GM21619 (cell line): ENCODE results near the gene STAP1.
"Not testable (repeated sequence)": the region's sequence is repeated elsewhere in the genome, so short reads cannot be mapped to it uniquely, and the experiment has no call there.

Experiments used
- ATAC-seq: cut with Tn5 transposase; IDR thresholded peaks from one replicate; pipeline ENCODE4 v1.9.1; 2021; ENCODE audit not compliant: unreplicated experiment

STAP1 gene

DNA sequence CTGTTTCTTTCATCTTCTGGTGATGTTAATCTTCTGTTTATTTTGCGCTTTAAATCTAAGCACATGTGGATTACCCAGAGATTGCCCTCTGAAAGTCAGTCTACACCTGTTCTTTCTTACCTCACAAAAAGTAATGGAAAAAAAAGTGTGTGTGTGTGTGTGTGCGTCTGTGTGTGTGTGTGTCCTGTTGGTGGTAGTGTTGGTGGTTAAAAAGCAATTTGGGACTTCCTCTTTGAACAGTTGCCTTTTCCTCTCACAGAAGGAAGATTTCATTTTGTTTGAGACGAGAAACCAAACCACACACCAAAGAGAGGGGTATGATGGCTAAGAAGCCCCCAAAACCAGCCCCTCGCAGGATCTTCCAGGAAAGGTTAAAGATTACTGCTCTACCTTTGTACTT, at the start of gene STAP1:
STAP1 (plus strand) TSS at position 235 of the 400 bp plus-strand sequence; CDS start at position 318, 83 bp downstream.
- peak; percentile 64 for ATAC-seq

DNA sequence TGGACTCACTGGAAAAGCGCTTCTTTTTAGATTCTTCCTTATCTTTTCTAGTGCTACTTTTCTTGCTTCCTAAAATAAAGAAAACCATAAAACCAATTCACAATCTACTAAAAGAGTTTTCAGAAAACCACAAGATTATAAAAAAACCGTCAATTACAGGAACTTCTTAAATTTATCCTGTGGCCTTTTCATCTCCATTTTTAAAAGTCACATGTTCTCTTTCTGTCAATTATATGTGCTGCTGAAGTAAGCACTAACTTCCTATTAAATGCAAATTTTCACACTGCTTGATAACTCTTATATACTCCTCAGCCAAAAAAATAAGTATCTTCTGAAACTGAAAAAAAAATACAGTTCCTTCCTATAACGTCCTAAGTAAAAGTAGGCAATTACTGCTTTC, 46.0 kb upstream of the STAP1 start:
- ATAC-seq, result no peak

- no peak for ATAC-seq
Observed at GRCh38 chr4:67520141-67520540, 38.4 kb upstream of the STAP1 start.

DNA sequence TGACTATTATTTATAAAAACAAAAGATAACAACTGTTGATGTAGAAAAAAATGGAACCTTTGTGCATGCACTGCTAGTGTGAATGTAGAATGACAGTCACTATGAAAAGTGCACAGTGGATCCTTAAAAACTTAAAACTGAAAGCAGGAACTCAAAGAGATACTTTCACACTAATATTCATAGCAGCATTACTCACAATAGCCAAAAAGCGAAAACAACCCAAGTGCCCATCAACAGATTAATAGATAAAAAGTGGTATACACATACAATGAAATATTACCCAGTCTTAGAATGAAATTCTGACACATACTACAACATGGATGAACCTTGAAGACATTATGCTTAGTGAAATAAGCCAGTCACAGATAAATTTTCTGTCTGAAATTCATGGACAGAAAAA, 37.0 kb upstream of the STAP1 start:
- ATAC-seq, result no peak

DNA sequence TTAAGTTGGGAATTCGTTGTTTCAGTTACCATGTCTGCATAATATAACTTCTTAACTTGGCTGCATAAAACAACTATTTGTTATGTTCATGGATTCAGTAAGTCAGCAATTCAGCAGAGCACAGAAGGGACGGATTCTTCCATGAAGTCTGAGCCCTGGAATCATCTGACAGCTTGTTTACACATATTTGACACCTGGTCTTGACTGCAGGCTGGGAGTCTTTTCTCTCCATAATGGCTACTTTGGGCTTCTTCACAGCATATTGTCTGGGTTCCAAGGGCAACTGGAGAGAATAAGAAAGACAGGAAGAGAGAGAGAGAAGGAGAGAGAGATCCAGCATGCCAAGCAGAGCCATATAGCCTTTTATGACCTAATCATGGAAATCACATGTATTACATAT, 36.3 kb upstream of the STAP1 start:
- ATAC-seq, result no peak

DNA sequence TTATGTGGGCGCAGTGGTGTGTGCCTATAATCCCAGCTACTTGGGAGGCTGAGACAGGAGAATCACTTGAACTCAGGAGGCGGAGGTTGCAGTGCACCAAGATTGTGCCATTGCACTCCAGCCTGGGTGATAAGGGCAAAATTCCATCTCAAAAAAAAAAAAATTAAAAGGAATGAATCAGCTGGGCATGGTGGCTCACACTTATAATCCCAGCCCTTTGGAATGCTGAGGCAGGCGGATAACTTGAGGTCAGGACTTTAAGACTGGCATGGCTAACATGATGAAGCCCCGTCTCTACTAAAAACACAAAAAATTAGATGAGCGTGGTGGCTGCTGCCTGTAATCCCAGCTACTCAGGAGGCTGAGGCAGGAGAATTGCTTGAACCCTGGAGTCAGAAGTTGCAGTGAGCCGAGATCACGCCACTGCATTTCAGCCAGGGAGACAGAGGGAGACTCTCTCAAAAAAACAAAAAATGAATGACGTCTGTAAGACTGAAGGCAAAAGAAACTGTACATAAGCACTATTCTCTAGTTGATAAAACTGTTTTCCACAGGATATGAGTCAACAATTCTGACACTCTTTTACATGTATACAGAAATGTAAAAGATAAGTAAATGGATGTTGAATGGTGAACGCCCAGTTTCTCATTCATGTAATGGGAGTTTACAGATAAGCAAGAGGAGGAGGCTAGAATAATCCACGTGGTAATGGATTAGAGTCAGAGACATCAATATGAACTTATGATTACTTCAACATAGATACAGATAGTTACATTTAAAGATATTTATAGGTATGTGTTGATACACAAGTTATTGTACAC, 35.5 kb upstream of the STAP1 start:
- ATAC-seq, result no peak

DNA sequence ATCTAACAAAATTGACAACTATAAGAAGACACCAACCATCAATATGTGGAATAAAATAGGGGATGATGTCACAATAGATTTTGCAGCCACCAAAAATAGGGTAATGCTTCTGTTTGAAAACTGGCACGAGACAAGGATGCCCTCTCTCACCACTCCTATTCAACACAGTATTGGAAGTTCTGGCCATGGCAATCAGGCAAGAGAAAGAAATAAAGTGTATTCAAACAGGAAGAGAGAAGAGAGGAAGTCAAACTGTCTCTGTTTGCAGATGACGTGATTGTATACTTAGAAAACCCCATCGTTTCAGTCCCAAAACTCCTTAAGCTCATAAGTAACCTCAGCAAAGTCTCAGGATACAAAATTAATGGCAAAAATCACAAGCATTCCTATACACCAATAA, 34.4 kb upstream of the STAP1 start:
- not testable (repeated sequence) for ATAC-seq

DNA sequence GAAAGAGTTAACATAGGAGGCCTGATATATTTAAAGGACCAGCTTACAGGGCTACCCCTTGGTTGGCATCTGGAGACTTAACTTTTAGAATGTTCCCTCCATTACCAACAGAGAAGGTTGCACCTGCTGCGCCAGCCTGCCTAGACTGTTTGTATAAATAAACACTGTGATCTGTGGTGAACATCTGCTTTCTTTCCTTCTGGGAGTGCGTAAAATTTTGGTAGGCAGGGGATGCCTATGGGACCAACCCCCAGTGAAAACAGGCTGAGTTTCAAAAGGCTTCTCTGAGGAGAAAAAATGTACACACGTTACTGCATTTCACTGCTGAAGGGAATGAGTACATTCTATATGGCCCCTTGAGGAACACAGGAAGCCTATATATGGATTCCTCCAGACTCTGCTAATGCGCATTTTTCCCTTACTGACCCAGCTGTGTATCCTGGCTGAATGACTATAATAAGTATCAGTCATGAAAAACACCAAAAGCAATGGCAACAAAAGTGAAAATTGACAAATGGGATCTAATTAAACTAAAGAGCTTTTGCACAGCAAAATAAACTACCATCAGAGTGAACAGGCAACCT, 27.1 kb upstream of the STAP1 start:
- ATAC-seq, result no peak

DNA sequence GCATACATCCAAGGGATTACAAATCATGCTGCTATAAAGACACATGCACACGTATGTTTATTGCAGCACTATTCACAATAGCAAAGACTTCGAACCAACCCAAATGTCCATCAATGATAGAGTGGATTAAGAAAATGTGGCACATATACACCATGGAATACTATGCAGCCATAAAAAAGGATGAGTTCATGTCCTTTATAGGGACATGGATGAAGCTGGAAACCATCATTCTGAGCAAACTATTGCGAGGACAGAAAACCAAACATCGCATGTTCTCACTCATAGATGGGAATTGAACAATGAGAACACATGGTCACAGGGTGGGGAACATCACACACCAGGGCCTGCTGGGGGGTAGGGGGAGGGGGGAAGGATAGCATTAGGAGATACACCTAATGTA, 26.1 kb upstream of the STAP1 start:
- not testable (repeated sequence) for ATAC-seq

DNA sequence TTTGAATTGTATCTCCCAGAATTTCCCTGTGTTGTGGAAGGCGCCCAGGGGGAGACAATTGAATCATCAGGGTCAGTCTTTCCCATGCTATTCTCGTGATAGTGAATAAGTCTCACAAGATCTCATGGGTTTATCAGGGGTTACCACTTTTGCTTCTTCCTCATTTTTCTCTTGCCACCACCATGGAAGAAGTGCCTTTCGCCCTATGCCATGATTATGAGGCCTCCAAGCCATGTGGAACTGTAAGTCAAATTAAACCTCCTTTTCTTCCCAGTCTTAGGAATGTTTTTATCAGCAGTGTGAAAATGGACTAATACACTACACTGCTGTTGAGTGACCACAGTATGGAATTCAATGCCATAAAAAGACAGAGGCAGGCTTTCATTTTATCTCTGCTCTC, 25.4 kb upstream of the STAP1 start:
- no peak for ATAC-seq

GRCh38 chr4:67535280-67535840, 23.2 kb upstream of the STAP1 start:
- no peak for ATAC-seq

- ATAC-seq, result no peak
Observed at GRCh38 chr4:67539830-67540229, 18.7 kb upstream of the STAP1 start.

DNA sequence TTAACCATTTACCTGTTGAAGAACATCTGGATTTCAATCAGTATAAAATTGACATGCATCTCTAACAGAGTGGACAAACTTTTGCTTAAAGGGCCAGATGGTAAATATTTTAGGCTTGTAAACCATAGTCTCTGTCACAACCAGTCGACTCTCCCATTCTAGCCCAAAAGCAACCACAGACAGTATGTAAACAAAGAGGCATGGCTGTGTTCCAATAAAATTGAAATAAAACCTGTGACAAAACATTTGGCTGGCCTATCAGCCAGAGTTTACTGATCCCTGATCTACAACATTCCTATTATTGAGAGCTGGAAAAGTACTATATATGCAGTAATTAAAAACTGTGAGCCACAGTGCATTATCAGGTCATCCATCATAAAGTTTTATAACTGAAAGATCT, 16.5 kb upstream of the STAP1 start:
- no peak for ATAC-seq

DNA sequence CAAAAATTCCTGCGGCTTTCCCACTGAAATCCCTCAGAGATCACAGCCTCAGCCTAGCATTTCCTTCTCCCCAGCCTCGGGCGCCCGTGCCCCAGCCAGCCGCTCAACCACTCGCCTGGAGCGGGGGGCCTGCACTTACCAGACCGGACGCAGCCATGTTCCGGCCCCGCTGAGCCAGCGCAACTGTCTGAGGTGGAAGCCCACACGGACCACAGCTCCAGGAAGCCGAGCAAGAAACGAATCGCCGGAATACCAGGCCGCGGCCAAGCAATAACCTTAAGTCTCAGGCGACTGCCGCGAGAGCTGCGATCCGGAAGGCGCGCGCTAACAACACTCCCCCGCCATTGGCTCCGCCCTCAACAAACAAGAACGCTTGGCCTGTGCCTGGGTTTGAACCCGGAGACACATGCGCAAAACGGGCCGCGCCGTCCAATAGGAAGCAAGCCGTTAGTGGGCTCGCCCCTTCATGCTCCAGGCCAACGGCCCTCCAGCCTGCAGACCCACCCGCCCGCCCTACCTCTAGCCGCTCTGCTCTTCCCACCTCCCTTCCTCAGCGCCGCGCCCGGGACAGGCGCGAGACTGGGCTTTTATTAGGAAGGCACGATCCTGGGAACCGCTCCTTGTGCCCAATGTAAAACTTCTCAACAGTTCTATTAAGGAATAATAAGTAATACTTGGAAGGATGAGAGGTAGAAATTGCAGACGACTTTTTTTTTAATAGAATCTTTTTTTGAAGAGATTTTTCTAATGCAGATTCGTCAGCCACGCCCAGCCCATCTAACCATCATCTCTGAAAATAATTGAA, 13.1 kb upstream of the STAP1 start, which contains the start of gene CENPC:
CENPC (minus strand) TSS at position 305 of the 805 bp plus-strand sequence; CDS start at position 157, 148 bp downstream.
- peak; percentile 95 for ATAC-seq

- no peak for ATAC-seq
Observed at GRCh38 chr4:67546004-67546356, 12.5 kb upstream of the STAP1 start.

- no peak for ATAC-seq
Observed at GRCh38 chr4:67546971-67547370, 11.6 kb upstream of the STAP1 start.

DNA sequence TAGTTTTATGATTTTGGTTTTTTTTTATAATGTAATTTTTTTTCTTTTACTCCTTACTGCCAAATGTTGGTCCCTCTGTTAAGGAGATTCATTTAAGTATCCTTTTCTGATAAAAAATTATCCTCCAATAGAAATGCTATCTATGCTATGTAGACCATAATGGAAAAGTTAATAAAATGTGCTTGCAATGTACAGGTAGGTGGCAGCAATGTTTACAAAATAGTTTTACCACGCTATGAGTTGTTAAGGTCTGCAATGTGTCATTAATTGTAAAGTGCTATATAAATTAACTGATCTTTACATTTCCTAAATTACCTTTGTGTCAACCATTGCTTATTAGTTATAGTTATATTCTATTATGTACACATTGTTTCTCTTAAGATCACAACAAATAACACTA, 9.4 kb upstream of the STAP1 start:
- ATAC-seq, result peak; percentile 31

GRCh38 chr4:67550451-67550850, 8.1 kb upstream of the STAP1 start:
- peak; percentile 34 for ATAC-seq

- peak; percentile 37 for ATAC-seq
Observed at GRCh38 chr4:67550857-67551256, 7.7 kb upstream of the STAP1 start.

- not testable (repeated sequence) for ATAC-seq
Observed at GRCh38 chr4:67552146-67552792, 6.3 kb upstream of the STAP1 start.

DNA sequence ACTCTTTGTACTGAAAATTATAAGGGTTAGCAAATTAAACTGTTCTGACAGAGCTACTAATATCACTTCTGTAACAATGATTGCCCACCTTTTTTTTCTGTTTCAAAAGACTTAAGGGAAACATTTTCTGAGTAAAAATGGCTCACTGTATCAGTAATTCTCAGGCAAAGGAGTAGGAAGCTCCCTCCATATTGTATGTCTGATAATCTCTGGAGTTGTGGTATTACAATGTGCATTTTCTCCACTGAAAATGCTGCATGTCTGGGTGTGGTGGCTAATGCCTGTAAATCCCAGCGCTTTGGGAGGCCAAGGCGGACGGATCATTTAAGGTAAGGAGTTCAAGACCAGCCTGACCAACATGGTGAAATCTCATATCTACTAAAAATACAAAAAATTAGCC, 4.4 kb upstream of the STAP1 start:
- no peak for ATAC-seq
